ENCODE data around the gene AKAP7.

DNA sequence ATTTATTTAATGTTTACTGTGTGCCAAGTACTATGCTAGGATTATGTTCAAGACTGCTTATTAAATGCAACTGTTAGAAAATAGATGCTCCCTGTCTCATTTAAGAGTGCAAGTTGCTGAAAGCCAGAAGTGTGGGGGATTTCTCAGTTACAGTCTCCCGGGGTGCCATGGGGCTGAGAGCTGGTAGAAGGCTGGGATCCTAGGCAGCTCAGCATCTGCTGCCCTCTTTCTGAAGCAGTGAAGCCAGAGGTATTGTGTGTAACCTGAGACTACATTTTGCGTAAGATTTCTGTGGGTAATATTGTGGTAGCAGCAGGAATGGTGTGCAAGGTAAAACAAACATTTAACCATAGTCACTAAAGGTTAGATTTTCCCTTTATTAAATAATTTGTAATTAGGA lies 120.6 kb downstream of the AKAP7 start:
- TF ChIP-seq, protein P1, sequence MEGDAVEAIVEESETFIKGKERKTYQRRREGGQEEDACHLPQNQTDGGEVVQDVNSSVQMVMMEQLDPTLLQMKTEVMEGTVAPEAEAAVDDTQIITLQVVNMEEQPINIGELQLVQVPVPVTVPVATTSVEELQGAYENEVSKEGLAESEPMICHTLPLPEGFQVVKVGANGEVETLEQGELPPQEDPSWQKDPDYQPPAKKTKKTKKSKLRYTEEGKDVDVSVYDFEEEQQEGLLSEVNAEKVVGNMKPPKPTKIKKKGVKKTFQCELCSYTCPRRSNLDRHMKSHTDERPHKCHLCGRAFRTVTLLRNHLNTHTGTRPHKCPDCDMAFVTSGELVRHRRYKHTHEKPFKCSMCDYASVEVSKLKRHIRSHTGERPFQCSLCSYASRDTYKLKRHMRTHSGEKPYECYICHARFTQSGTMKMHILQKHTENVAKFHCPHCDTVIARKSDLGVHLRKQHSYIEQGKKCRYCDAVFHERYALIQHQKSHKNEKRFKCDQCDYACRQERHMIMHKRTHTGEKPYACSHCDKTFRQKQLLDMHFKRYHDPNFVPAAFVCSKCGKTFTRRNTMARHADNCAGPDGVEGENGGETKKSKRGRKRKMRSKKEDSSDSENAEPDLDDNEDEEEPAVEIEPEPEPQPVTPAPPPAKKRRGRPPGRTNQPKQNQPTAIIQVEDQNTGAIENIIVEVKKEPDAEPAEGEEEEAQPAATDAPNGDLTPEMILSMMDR (IDR thresholded peaks at IDR 0.05; ENCODE audit: low read length) = no peak
- no peak for TF ChIP-seq EZH2 (IDR thresholded peaks at IDR 0.05; ENCODE audit: borderline replicate concordance, low read length)

Measured in OCI-LY1 (cell line).